CD4-positive, alpha-beta T cell treated with Interleukin-12 subunit alpha and Interleukin-12 subunit beta, for 1 hour (primary cell): Measurements from ENCODE around the gene CACFD1.

Source experiments
- DNase-seq: peaks from one replicate; pipeline ENCODE4 v3.0.0-alpha.2; 2020

CACFD1 gene

DNA sequence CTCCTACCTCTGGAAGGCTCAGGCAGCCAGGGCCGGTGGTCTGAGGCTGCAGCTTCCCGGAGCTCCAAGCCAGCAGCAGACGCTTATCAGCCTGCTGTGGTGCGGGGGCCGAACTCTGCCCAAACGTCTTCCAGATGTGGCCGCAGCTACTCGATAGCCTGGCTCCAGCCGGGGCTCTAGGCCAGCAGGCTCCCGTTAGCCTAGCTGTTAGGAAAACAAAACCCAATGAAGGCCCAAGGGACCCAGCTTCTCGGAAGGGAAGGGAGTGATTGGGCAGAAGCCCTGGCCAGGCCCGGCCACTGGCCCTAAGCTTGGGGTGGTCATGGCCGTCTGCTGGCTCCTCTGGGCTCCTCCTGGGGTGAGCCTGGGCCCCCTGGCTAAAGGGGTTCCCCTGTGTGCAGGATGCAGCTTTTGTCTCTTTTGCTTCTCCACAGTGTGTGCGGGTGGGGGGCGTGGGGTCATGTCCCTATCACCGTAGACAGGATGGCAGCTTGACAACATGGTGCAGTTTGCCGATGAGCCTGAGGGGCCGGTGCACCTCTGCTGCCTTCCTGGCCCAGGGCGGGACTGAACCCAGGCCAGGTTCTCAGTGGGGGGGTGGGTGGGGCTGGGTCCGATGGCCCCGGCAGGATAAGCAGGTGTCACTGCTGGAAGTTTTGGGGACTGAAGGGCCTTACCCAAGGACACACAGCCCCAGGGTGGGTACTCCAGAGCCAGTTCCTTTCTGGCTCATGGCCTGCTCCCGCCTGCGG is 46.3 kb downstream of the CACFD1 start:
- no peak for DNase-seq

DNA sequence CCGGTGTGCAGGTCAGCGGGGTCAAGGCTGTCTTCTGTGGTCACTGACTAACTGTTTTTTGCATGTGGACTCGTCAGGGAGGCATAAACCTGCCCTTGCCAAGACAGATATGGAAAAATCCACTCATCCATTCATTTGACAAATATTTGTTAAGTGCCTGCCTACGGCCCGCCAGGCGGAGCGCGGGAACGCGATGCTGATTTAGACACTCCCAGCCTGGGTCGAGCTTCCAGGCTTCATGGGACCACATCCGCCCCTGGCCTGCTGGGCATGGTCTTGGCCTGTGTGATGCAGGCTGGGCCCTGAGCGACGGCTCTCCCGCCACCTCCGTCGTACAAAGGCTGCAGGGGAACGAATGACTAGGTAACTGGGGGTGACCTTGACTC is 46.9 kb downstream of the CACFD1 start:
- DNase-seq, result no peak

GRCh38 chr9:133507246-133507965 is 47.6 kb downstream of the CACFD1 start:
- DNase-seq, result no peak

GRCh38 chr9:133508046-133508445 is 48.3 kb downstream of the CACFD1 start:
- no peak for DNase-seq

- peak; percentile 20 for DNase-seq
Measured at GRCh38 chr9:133509179-133510083, 49.7 kb downstream of the CACFD1 start.

- no peak for DNase-seq
Measured at GRCh38 chr9:133510926-133511505, 51.2 kb downstream of the CACFD1 start.

DNA sequence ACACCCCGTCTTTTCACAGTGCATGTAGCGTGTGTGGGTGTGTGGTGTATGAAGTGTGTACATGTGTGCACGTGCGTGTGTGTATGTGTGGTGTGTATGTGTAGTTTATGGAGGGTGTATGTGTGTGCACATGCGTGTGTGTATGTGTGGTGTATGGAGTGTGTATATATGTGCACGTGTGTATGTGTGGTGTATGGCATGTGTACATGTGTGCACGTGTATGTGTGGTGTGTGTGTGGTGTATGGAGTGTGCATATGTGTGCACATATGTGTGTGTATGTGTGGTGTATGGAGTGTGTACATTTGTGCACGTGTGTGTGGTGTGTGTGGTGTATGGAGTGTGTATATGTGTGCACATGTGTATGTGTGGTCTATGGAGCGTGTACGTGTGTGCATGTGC is 51.8 kb downstream of the CACFD1 start:
- DNase-seq, result no peak

GRCh38 chr9:133512253-133513213 is 52.8 kb downstream of the CACFD1 start:
- DNase-seq, result no peak

DNA sequence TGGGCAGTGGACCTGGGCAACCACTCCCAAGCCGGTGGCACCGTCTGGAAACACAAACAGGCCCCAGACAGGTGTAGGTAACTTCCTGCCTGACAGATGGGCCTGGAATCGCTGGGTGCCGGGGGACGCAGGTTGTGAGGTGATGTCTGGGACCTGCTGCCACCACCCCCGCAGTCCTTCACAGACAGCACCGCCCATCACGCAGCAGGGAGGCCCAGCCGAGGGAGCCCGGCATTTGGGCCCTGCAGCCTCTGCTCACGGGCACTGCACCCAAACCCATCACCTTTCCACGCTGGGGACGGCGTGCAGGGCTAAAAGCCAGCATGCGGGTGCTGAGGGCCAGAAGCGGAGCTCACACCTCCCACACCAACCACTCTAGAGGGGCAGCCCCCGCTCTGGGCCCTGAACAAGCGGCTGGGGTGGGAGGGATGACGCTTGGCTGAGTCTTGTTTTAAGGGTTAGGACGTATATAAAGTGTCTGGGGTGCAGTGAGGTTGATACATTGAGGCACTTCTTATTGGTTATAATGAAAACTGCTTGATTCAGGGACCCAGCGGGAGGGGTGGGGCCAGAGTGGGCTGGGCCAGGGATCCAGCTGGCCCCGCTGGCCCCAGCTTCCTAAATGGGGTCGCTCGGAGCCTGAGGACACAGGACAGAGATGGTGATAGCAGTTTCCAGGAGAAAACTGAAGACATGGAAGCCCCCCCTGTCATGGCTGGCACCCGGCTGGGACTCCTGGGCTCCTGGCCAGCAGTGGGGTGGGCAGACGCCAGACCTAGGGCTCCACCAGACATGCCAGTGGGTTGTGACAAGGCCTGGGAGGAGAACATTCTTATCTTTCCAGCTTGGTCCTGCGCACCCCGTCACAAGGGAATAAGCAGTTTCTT is 53.7 kb downstream of the CACFD1 start:
- no peak for DNase-seq

- DNase-seq, result no peak
Measured at GRCh38 chr9:133514460-133515239, 54.9 kb downstream of the CACFD1 start.

DNA sequence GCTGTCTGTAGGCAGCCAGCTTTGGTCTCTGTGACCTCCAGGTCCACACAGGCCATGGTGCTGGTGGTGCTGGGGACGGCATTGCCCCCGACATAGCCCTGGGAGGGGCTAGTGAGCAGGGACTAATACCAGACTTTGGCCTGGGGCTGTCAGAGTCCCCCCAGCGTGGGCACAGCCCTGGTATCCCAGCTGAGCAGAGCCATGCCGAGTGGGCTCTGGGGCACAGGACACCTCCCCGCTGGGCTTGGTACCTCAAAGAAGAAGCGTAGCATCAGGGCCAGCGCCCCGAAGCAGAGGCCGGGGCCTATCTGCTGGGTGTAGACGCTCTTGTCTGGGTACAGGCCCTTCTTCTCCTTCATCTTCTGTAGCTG is 55.4 kb downstream of the CACFD1 start:
- no peak for DNase-seq

DNA sequence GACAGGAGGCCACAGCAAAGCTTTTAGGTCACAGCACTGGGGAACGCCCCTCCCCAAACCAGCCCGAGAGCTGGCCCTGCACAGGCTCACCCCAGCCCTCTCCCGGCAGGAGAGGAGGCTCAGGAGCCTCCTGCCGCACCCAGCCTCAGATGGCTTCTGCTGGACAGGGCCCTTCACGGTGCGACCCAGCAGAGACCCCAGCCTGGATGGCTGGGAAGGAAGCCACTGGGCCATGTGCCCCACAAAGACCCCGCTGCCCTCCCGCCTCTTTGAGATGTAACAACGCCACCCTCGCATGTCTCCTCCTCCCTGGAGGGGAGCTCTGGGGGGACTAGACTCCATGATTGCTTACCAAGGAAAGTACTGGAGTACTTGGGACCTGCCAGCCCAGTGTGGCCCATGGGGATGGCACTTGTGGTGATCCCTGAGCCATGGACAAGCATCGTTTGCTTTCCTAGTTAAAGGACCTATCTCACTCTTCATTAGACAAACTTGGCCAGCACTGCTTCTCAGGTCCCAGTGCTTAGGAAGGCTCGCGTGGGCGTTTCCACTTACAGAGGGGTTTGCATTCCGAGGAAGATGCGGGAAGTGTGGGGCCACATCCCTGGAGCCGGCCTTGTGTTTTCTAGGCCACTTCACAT is 56.0 kb downstream of the CACFD1 start:
- no peak for DNase-seq

- DNase-seq, result no peak
Measured at GRCh38 chr9:133516256-133516960, 56.6 kb downstream of the CACFD1 start.

GRCh38 chr9:133516961-133517350 is 57.2 kb downstream of the CACFD1 start:
- no peak for DNase-seq

DNA sequence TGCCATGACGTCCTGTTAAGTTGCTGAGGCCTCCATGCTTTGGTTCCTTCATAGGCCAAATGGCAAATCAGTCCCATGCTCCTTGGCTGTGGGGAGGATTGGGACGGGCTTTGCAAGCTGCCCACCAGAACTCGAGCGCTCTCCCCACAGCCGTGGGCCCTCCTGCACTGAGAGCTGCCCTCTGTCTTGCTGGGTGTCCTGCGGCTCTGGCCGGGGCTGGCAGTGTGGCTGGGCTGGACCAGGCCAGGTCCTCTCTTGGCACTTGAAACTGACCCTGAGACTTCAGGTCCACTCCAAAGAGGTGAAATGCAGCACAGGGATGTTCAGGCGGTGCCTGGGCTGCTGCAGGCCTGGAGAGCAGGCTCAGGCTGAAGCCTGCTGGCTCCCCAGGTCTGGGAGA is 57.9 kb downstream of the CACFD1 start:
- DNase-seq, result no peak

DNA sequence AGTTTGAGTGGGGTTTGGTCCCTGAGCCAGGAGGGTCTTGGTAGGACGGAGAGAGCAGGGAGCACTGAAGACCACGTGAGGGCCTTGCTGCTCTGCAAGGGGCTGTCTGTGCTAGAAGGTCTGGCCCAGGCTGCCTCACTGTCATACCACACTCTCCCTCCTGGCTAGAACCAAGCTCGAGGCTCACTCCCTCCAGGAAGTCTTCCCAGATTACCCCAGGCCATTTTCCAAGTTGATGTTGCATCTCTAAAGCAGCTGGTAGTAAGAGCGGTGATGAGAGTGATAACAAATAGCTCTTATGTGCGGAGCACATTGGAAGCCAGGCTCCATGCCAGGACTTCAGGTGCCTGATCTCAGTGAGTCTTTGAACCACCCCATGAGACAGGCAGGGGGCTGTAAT is 58.4 kb downstream of the CACFD1 start:
- DNase-seq, result no peak

- no peak for DNase-seq
Measured at GRCh38 chr9:133518706-133519449, 59.1 kb downstream of the CACFD1 start.

DNA sequence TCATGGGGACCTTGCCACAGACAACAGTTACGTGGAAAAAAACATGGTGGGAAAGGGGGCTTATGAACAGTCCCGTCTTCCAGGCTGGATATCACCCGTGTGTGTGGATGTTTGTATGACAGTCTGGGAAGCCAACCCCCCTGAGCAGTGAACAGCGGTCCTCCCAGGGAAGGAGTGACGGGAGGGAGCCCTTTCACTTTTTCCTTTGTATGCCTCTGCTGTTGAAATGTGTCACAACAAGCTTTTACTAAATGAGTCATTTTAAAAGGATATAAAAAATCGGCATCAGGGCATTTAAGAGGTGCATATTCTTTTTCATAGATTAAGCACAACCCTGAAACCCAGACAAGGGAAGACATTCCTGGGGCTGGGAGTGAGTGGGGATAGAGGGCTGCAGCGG is 59.9 kb downstream of the CACFD1 start:
- no peak for DNase-seq
